GM12878 (cell line): ENCODE measurements around the gene IRF8. TPM values are rescaled to one million over a fixed set of nuclear protein-coding genes. Genes with fewer than 3 reads are reported as not detected.

ENCODE experiments used
- ATAC-seq: fragments of 200-7000 bp; cut with Tn5 transposase; 3 replicates; pipeline ENCODE4 v1.9.1; 2020; ENCODE audit warnings: mild to moderate bottlenecking, moderate library complexity
- BruUV-seq: library from RNA; stranded (reverse); fragments of 400-500 nt; replicated peaks from 2 replicates; lab custom pipeline; 2021; lab: Mats Ljungman, UMichigan
- CTCF ChIA-PET: fragments of 300-600 bp; sonication (Branson Sonifier 250); formaldehyde crosslinking; extraction: SDS; loops from one replicate; lab custom pipeline; 2021; ENCODE audit warnings: inconsistent platforms; lab: Yijun Ruan, JAX
- POLR2A ChIA-PET: fragments of 350-600 bp; formaldehyde crosslinking; extraction: SDS; loops from one replicate; lab custom pipeline; 2021; ENCODE audit warnings: inconsistent platforms; lab: Charles Lee
- RAD21 ChIA-PET: fragments of 300-600 bp; sonication (Branson Sonifier 250); formaldehyde crosslinking; loops from one replicate; lab custom pipeline; 2023; ENCODE audit warnings: antibody characterized with exemption; ENCODE audit not compliant: unreplicated experiment; lab: Charles Lee
- SMC1A ChIA-PET: fragments of 300-600 bp; sonication (Branson Sonifier 250); formaldehyde crosslinking; loops from one replicate; lab custom pipeline; 2023; ENCODE audit not compliant: unreplicated experiment, uncharacterized antibody; lab: Charles Lee
- DNase-seq: peaks from one replicate; pipeline ENCODE4 v3.0.0-alpha.2; 2011; ENCODE audit warnings: low read depth, low spot score
- FAIRE-seq: peaks from 3 replicates; lab custom pipeline; 2011; peaks lifted over from hg19 to GRCh38; lab: Jason Lieb, UNC
- H2AFZ ChIP-seq: 2 replicates; pipeline ENCODE4 v1.6.0; 2011; ENCODE audit warnings: low read depth, low read length, control low read depth; ENCODE audit not compliant: control insufficient read depth
- H3K27ac ChIP-seq: 2 replicates; pipeline ENCODE4 v1.5.1; 2011; ENCODE audit warnings: control low read depth; ENCODE audit not compliant: control insufficient read depth, insufficient read depth
- H3K27me3 ChIP-seq, 2 experiments: replicated peaks in 1 of 2; 2 replicates each; pipeline versions ENCODE4 v1.6.0 to v1.6.1; 2011; ENCODE audit warnings: low read length in 1 of 2; ENCODE audit not compliant: control insufficient read depth in 2 of 2, insufficient read depth in 2 of 2
- H3K36me3 ChIP-seq, 2 experiments: 2 replicates each; pipeline ENCODE4 v1.5.1; 2011; ENCODE audit warnings: low read length in 1 of 2; ENCODE audit not compliant: control insufficient read depth in 2 of 2, insufficient read depth in 2 of 2
- H3K4me1 ChIP-seq: 2 replicates; pipeline ENCODE4 v1.6.1; 2011; ENCODE audit warnings: mild to moderate bottlenecking, low read length, moderate library complexity, mixed read lengths; ENCODE audit not compliant: control insufficient read depth, insufficient read depth
- H3K4me2 ChIP-seq: 2 replicates; pipeline ENCODE4 v1.6.0; 2011; ENCODE audit warnings: control low read depth; ENCODE audit not compliant: control insufficient read depth, insufficient read depth
- H3K4me3 ChIP-seq: fragments of 200-600 bp; sonication (generic); 2 replicates; pipeline ENCODE4 v1.5.1; 2016
- H3K79me2 ChIP-seq: 2 replicates; pipeline ENCODE4 v1.6.0; 2011; ENCODE audit warnings: low read length; ENCODE audit not compliant: control insufficient read depth, insufficient read depth
- H3K9ac ChIP-seq: 2 replicates; pipeline ENCODE4 v1.8.0; 2011; ENCODE audit warnings: low read length, control low read depth, mixed read lengths; ENCODE audit not compliant: control insufficient read depth, insufficient read depth
- H3K9me3 ChIP-seq: replicated peaks from 3 replicates; pipeline ENCODE4 v1.5.1; 2011; ENCODE audit warnings: mild to moderate bottlenecking, low read length; ENCODE audit not compliant: control insufficient read depth, insufficient read depth
- H4K20me1 ChIP-seq: 2 replicates; pipeline ENCODE4 v1.6.0; 2011; ENCODE audit not compliant: control insufficient read depth, insufficient read depth
- CEBPB ChIP-seq, 2 experiments: fragments of 150-350 bp in 1 of 2; IDR thresholded peaks; 2 replicates each; pipeline ENCODE4 v1.6.1; 2012 to 2014; ENCODE audit warnings: low read depth in 2 of 2, low read length in 2 of 2, borderline replicate concordance in 1 of 2, inconsistent platforms in 1 of 2
- ESRRA ChIP-seq: IDR thresholded peaks from 2 replicates; pipeline ENCODE4 v1.6.1; 2012; ENCODE audit warnings: mild to moderate bottlenecking, low read length, improper control_type of control experiment
- HDGF ChIP-seq: fragments of 450-650 bp; IDR thresholded peaks from 2 replicates; pipeline ENCODE4 v1.6.1; 2016; ENCODE audit warnings: antibody characterized with exemption
- IRF4 ChIP-seq: IDR thresholded peaks from 2 replicates; pipeline ENCODE4 v1.6.1; 2011; ENCODE audit warnings: low read depth, low read length
- IRF5 ChIP-seq: fragments of 450-650 bp; IDR thresholded peaks from 2 replicates; pipeline ENCODE4 v1.6.1; 2017; ENCODE audit warnings: borderline replicate concordance
- MEF2A ChIP-seq: IDR thresholded peaks from 2 replicates; pipeline ENCODE4 v1.6.1; 2011; ENCODE audit warnings: low read depth, mild to moderate bottlenecking, low read length, moderate library complexity; ENCODE audit not compliant: insufficient read depth
- NBN ChIP-seq: fragments of 450-650 bp; IDR thresholded peaks from 2 replicates; pipeline ENCODE4 v1.6.1; 2016
- NFIC ChIP-seq: IDR thresholded peaks from 2 replicates; pipeline ENCODE4 v1.6.1; 2012; ENCODE audit warnings: low read depth, mild to moderate bottlenecking, inconsistent platforms, low read length, moderate library complexity
- NFXL1 ChIP-seq: fragments of 450-650 bp; IDR thresholded peaks from 2 replicates; pipeline ENCODE4 v1.6.1; 2017; ENCODE audit warnings: antibody characterized with exemption, mild to moderate bottlenecking, borderline replicate concordance
- PAX5 ChIP-seq: IDR thresholded peaks from 2 replicates; pipeline ENCODE4 v1.6.1; 2011; ENCODE audit warnings: low read depth, low read length, borderline replicate concordance
- PBX3 ChIP-seq: IDR thresholded peaks from 2 replicates; pipeline ENCODE4 v1.6.1; 2011; ENCODE audit warnings: mild to moderate bottlenecking, low read depth, low read length, moderate library complexity; ENCODE audit not compliant: insufficient replicate concordance
- PKNOX1 ChIP-seq: fragments of 450-650 bp; IDR thresholded peaks from 2 replicates; pipeline ENCODE4 v1.6.1; 2016; ENCODE audit warnings: mild to moderate bottlenecking
- RUNX3 ChIP-seq: IDR thresholded peaks from 2 replicates; pipeline ENCODE4 v1.6.1; 2012; ENCODE audit warnings: low read length, inconsistent platforms
- SP1 ChIP-seq: IDR thresholded peaks from one replicate; pipeline ENCODE4 v1.6.1; 2011; ENCODE audit warnings: low read depth, low read length
- STAT3 ChIP-seq: IDR thresholded peaks from 2 replicates; pipeline ENCODE4 v1.6.1; 2011; ENCODE audit warnings: low read depth, low read length, improper control_type of control experiment
- WGBS: methylation state at CpG from one replicate; pipeline ENCODE4 v1.1.6; 2016; ENCODE audit warnings: low lambda C conversion rate; ENCODE audit not compliant: insufficient replicate concordance, insufficient coverage; ENCODE audit errors: missing lambda C conversion rate; 5-methylcytosine and 5-hydroxymethylcytosine counted together
- in situ Hi-C: fragments of 300-500 bp; cut with MboI; formaldehyde crosslinking; loops from 9 replicates; pipeline ENCODE4 v1.14.3; 2018; ENCODE audit warnings: mixed read lengths
- intact Hi-C: fragments of 100-400 bp; cut with micrococcal nuclease; formaldehyde crosslinking; loops from one replicate; pipeline ENCODE4 v1.14.2; 2022; ENCODE audit not compliant: unreplicated experiment
- polyA plus RNA-seq, 11 experiments: library from polyadenylated mRNA; depleted of rRNA in 4 of 11; unstranded in 6 of 11; stranded (reverse) in 5 of 11; fragments of >200 nt; fragmentation: Nextera tagmentation in 4 of 11; fragmentation: Illumina TruSeq in 1 of 11; extraction: Ambion mirVana in 4 of 11; extraction: Trizol in 1 of 11; gene quantifications; 1 replicate in 1 of 11; 2 replicates in 10 of 11; pipeline versions ENCODE4 v1.2.1 to v1.2.3, GENCODE V29; 2011 to 2016; ENCODE audit warnings: inconsistent platforms in 2 of 11, missing spikeins in 2 of 11, low read depth in 1 of 11
- total RNA-seq, 4 experiments: library from RNA; depleted of rRNA in 3 of 4; stranded (reverse); fragments of >200 nt in 3 of 4; fragmentation: Illumina TruSeq in 1 of 4; extraction: Trizol in 1 of 4; gene quantifications; 2 replicates each; pipeline versions ENCODE4 v1.2.1 to v1.2.3, GENCODE V29; 2013 to 2021
- TF ChIP-seq, protein P1 (sequence below): IDR thresholded peaks from 2 replicates; pipeline ENCODE4 v1.6.1; 2011; ENCODE audit warnings: borderline replicate concordance, low read depth, mild to moderate bottlenecking, moderate library complexity, low read length; ENCODE audit not compliant: insufficient read depth, poor library complexity, severe bottlenecking

IRF8 gene
- total and polyA plus RNA-seq, 10 of the 15 experiments (the other 5 are each of a cell fraction or from before 2014, with no cell fraction given), result 17.1 to 237 (median 172) TPM

GRCh38 chr16:85948138-85948509 is 49.2 kb downstream of the IRF8 start (continued):
- no peak for TF ChIP-seq STAT3
- TF ChIP-seq PAX5, result peak; percentile 13; the same call in 1 of the 2 replicates

GRCh38 chr16:85948616-85949265 is 49.8 kb downstream of the IRF8 start:
- 10% methylated on average over 14 of the region's 14 CpGs for WGBS
- Histone ChIP-seq H3K27ac (peak overlapping the region; percentile 95), H3K27me3 (no peaks in the 10 kb centered on the region), H3K9ac (peak overlapping the region; percentile 79), H2AFZ (no peak overlapping the region), H3K4me1 (peaks cover 64% of the 10 kb centered on the region), H3K4me3 (peak overlapping the region; percentile 69; the same call in 1 of the 2 replicates), H3K4me2 (peak overlapping the region; percentile 98), H4K20me1 (no peaks in the 10 kb centered on the region), H3K36me3 (no peaks in the 10 kb centered on the region), H3K79me2 (peaks cover 9% of the 10 kb centered on the region), H3K9me3 (no peaks in the 10 kb centered on the region)
- CTCF ChIA-PET, result interaction anchor here (0.6 to 3.0 kb wide), 4 partner anchors 38 to 67 kb away, joined by 3 to 11 read pairs (median 7); no protein-coding TSS in a partner anchor
- SMC1A ChIA-PET, result interaction anchor here (1.0 to 5.0 kb wide), 6 partner anchors 8 to 46 kb away, joined by 3 to 45 read pairs (median 6); no protein-coding TSS in a partner anchor
- TF ChIP-seq, protein P1, sequence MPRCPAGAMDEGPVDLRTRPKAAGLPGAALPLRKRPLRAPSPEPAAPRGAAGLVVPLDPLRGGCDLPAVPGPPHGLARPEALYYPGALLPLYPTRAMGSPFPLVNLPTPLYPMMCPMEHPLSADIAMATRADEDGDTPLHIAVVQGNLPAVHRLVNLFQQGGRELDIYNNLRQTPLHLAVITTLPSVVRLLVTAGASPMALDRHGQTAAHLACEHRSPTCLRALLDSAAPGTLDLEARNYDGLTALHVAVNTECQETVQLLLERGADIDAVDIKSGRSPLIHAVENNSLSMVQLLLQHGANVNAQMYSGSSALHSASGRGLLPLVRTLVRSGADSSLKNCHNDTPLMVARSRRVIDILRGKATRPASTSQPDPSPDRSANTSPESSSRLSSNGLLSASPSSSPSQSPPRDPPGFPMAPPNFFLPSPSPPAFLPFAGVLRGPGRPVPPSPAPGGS, result peak; percentile 82
- TF ChIP-seq NFXL1 (no peak), IRF5 (no peak), RUNX3 (no peak), PBX3 (peak; percentile 26), CEBPB (IDR thresholded peaks at IDR 0.05; ENCODE audit: borderline replicate concordance in 1 of 2, low read depth in 2 of 2, low read length in 2 of 2) (peak in 1 of 2 experiments; percentile 55; a peak in 1 of 4 replicates), HDGF (0 out of 2 replicates have a peak, but pooled peaks have one; percentile 45), MEF2A (0 out of 2 replicates have a peak, but pooled peaks have one; percentile 33), PKNOX1 (peak; percentile 89), NBN (no peak), SP1 (no peak), NFIC (no peak), ESRRA (no peak), IRF4 (no peak), STAT3 (no peak)
- BruUV-seq, result no TSS peak
- ATAC-seq (peak; percentile 24), FAIRE-seq (peak; percentile 81), DNase-seq (peak; percentile 36)
- in situ Hi-C loops (no loop called here), intact Hi-C loops (no loop called here)
- RAD21 ChIA-PET, result interaction anchor here (1.1 to 5.4 kb wide), 5 partner anchors 13 to 47 kb away, joined by 3 to 36 read pairs (median 4); no protein-coding TSS in a partner anchor
- POLR2A ChIA-PET, result interaction anchor here (1.2 kb wide), 2 partner anchors 46 to 67 kb away, joined by 3 to 4 read pairs; no protein-coding TSS in a partner anchor
